HFF-Myc (cell line): ENCODE measurements around the gene ETV6.

Experiments
- DNase-seq: peaks from one replicate; pipeline ENCODE4 v3.0.0-alpha.2; 2011; ENCODE audit warnings: low read depth; ENCODE audit errors: extremely low read depth
- H3K4me3 ChIP-seq: replicated peaks from 2 replicates; pipeline ENCODE4 v1.5.1; 2011; ENCODE audit warnings: low read depth, mild to moderate bottlenecking, control low read depth, low read length
- CTCF ChIP-seq: IDR thresholded peaks from 2 replicates; pipeline ENCODE4 v1.5.1; 2012; ENCODE audit warnings: mild to moderate bottlenecking, low read depth, low read length, control low read depth; ENCODE audit errors: missing control alignments

The ETV6 gene

GRCh38 chr12:11814374-11814773 lies 164.9 kb downstream of the ETV6 start:
- no peak overlapping the region for H3K4me3 ChIP-seq
- DNase-seq = no peak
- no peak for TF ChIP-seq CTCF

- no peak overlapping the region for H3K4me3 ChIP-seq
- TF ChIP-seq CTCF = no peak
- no peak for DNase-seq
Measured at GRCh38 chr12:11815397-11815796, 165.9 kb downstream of the ETV6 start.

GRCh38 chr12:11819643-11820042 lies 170.2 kb downstream of the ETV6 start:
- no peak for DNase-seq
- no peak for TF ChIP-seq CTCF
- H3K4me3 ChIP-seq = no peak overlapping the region

GRCh38 chr12:11820476-11820875 lies 171.0 kb downstream of the ETV6 start:
- no peak for TF ChIP-seq CTCF
- H3K4me3 ChIP-seq = no peak overlapping the region
- no peak for DNase-seq

- DNase-seq = no peak
- no peak for TF ChIP-seq CTCF
- no peak overlapping the region for H3K4me3 ChIP-seq
Measured at GRCh38 chr12:11821386-11822080, 172.1 kb downstream of the ETV6 start.

- DNase-seq = no peak
- no peak for TF ChIP-seq CTCF
- H3K4me3 ChIP-seq = no peak overlapping the region
Measured at GRCh38 chr12:11822081-11822834, 172.8 kb downstream of the ETV6 start.

- DNase-seq = no peak
- H3K4me3 ChIP-seq = no peak overlapping the region
- no peak for TF ChIP-seq CTCF
Measured at GRCh38 chr12:11823043-11823442, 173.6 kb downstream of the ETV6 start.
